GM19468 (cell line): ENCODE measurements around the gene EEF1AKMT1.

Source experiments
- ATAC-seq: cut with Tn5 transposase; IDR thresholded peaks from one replicate; pipeline ENCODE4 v1.9.1; 2021; ENCODE audit warnings: mild to moderate bottlenecking, moderate library complexity, moderate number of reproducible peaks; ENCODE audit not compliant: unreplicated experiment; ENCODE audit errors: extremely low read depth

Gene EEF1AKMT1

GRCh38 chr13:20721058-20721453 lies 52.7 kb downstream of the EEF1AKMT1 start:
- ATAC-seq: no peak

GRCh38 chr13:20720499-20720898 lies 53.3 kb downstream of the EEF1AKMT1 start:
- no peak for ATAC-seq

GRCh38 chr13:20719783-20720182 lies 54.0 kb downstream of the EEF1AKMT1 start:
- no peak for ATAC-seq

GRCh38 chr13:20718958-20719566 lies 54.7 kb downstream of the EEF1AKMT1 start:
- ATAC-seq: no peak

GRCh38 chr13:20717581-20718542 lies 55.9 kb downstream of the EEF1AKMT1 start:
- ATAC-seq: no peak

- ATAC-seq: no peak
These were observed 56.8 kb downstream of the EEF1AKMT1 start for GRCh38 chr13:20716951-20717350.

- no peak for ATAC-seq
These were observed 58.4 kb downstream of the EEF1AKMT1 start for GRCh38 chr13:20715330-20715712.

GRCh38 chr13:20714563-20715329 lies 59.0 kb downstream of the EEF1AKMT1 start:
- no peak for ATAC-seq

- ATAC-seq: no peak
These were observed 59.6 kb downstream of the EEF1AKMT1 start for GRCh38 chr13:20714161-20714560.

- ATAC-seq: no peak
These were observed 60.0 kb downstream of the EEF1AKMT1 start for GRCh38 chr13:20713751-20714150.

GRCh38 chr13:20713014-20713376 lies 60.8 kb downstream of the EEF1AKMT1 start:
- ATAC-seq: no peak

GRCh38 chr13:20711301-20712044 lies 62.3 kb downstream of the EEF1AKMT1 start:
- no peak for ATAC-seq

- ATAC-seq: no peak
These were observed 64.0 kb downstream of the EEF1AKMT1 start for GRCh38 chr13:20709782-20710181.

GRCh38 chr13:20709369-20709768 lies 64.4 kb downstream of the EEF1AKMT1 start:
- ATAC-seq: no peak

GRCh38 chr13:20708216-20708615 lies 65.5 kb downstream of the EEF1AKMT1 start:
- no peak for ATAC-seq

GRCh38 chr13:20706661-20707060 lies 67.1 kb downstream of the EEF1AKMT1 start:
- no peak for ATAC-seq

- ATAC-seq: no peak
These were observed 69.2 kb downstream of the EEF1AKMT1 start for GRCh38 chr13:20704459-20705069.

GRCh38 chr13:20703780-20704458 lies 69.8 kb downstream of the EEF1AKMT1 start:
- ATAC-seq: peak; percentile 93
